NT2/D1 (cell line): ENCODE results near the gene FUT7.
A peak's percentile ranks its signal among the peaks of the same experiment; 100 is the strongest.
"Not testable (repeated sequence)": the region's sequence is repeated elsewhere in the genome, so short reads cannot be mapped to it uniquely, and the experiment has no call there.

Source experiments
- DNase-seq: peaks from one replicate; pipeline ENCODE4 v3.0.0-alpha.2; 2011; ENCODE audit warnings: low read depth, low spot score
- H3K27me3 ChIP-seq: 2 replicates; pipeline ENCODE4 v1.6.0; 2011; ENCODE audit warnings: mild to moderate bottlenecking; ENCODE audit not compliant: insufficient read length, insufficient read depth
- H3K36me3 ChIP-seq: 2 replicates; pipeline ENCODE4 v1.6.1; 2011; ENCODE audit warnings: mild to moderate bottlenecking, low read length, mixed read lengths; ENCODE audit not compliant: insufficient read depth, insufficient read length
- H3K4me1 ChIP-seq: 2 replicates; pipeline ENCODE4 v1.5.1; 2011; ENCODE audit not compliant: insufficient read depth, insufficient read length
- H3K4me3 ChIP-seq: 2 replicates; pipeline ENCODE4 v1.5.1; 2011; ENCODE audit warnings: low read depth; ENCODE audit not compliant: insufficient read length
- H3K9ac ChIP-seq: 2 replicates; pipeline ENCODE4 v1.6.0; 2011; ENCODE audit warnings: low read depth; ENCODE audit not compliant: insufficient read length
- H3K9me3 ChIP-seq: 2 replicates; pipeline ENCODE4 v1.5.1; 2011; ENCODE audit warnings: mild to moderate bottlenecking, low read length; ENCODE audit not compliant: insufficient read depth
- SUZ12 ChIP-seq: IDR thresholded peaks from 2 replicates; pipeline ENCODE4 v1.6.1; 2011; ENCODE audit not compliant: insufficient read length, insufficient read depth; ENCODE audit errors: extremely low read depth
- YY1 ChIP-seq: IDR thresholded peaks from 2 replicates; pipeline ENCODE4 v1.6.1; 2011; ENCODE audit not compliant: insufficient read length, insufficient read depth
- ZNF274 ChIP-seq: IDR thresholded peaks from 2 replicates; pipeline ENCODE4 v1.6.1; 2011; ENCODE audit warnings: mild to moderate bottlenecking, low read depth, low read length

Gene FUT7

DNA sequence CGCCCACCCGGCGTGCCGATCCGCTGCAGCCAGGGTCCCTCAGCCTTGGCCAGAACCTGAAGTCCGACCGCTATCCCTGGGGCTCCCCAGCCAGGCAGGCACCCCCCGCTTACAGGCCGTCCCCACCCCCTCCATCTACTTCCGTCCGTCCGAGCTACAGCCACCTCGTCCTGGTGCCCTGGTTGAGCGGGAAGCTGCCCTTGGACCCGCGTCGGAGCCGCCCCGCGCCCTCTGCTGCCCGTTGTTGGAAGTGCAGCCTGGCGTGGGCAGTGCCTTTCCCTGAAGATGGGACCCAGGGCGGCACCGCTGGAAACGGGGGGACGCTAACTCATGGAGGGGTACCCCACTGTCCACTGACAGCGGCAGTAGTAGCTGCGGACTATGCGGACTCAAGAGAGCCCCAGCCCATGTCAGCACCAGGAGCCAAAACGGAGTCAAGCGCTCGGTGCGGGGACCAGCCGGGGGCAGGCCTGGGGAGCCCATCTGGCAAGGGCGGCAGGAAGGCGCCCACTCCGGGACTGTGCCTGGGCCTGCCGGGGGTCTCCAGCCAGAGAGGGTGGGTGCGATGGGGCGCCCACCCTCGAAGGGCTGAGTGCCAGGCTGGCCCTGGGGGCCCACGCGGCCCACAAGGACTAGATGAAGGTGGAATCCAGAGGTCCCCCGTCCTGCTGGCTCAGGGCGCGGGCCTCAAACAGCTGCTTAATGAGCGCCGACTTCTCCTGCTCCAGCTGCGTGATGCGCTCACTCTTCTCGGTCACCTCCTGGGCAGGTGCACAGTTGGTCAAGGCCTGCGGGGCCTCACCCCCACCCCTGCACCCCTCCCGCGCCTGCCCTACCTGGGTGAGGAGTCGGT, 32.4 kb upstream of the FUT7 start:
- H3K4me3 ChIP-seq, result no peak overlapping the region
- peak overlapping the region; percentile 14 for H3K9ac ChIP-seq
- DNase-seq, result no peak
- H3K4me1 ChIP-seq, result peaks cover 21% of the 10 kb centered on the region
- peaks cover 30% of the 10 kb centered on the region for H3K36me3 ChIP-seq
- no peaks in the 10 kb centered on the region for H3K9me3 ChIP-seq
- no peak for TF ChIP-seq YY1
- H3K27me3 ChIP-seq, result peaks cover 7% of the 10 kb centered on the region

DNA sequence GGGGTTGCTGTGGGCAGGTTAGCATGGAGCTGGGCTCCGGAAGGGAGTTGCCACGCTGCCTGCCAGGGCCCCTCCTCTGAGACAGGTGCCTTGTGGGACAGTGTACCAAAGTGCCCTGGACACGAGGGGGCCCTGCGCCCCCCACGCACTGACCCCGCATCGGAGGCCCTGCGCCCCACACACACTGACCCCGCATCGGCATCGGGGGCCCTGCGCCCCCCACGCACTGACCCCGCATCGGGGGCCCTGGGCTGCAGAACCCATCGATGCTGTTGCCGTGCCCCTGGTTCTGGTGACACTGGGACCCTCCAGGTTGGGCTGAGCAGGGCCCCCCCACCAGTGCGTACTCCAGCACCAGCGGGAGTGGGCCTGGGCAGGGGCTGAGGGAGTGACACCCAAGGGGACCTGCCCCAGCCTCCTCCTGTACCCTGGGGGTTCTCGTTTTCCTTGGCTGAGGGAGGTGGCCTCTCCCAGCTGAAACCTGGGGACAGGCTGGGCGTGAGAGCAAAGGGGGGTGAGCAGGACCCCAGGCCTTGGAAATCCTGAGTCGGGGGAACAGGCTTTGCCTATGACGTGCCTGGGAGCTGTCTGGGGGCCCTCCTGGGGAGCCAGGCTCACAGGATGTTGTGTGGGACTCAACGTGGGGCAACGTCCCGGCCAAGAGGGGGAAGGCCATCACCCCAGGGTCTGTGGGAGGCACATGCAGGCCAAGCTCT, 31.6 kb upstream of the FUT7 start:
- Histone ChIP-seq H3K9ac (peak overlapping the region; percentile 14), H3K36me3 (peaks cover 30% of the 10 kb centered on the region), H3K4me3 (no peak overlapping the region), H3K27me3 (no peaks in the 10 kb centered on the region), H3K4me1 (peaks cover 17% of the 10 kb centered on the region), H3K9me3 (no peaks in the 10 kb centered on the region)
- DNase-seq, result no peak
- TF ChIP-seq ZNF274 (no peak), YY1 (no peak), SUZ12 (no peak)

DNA sequence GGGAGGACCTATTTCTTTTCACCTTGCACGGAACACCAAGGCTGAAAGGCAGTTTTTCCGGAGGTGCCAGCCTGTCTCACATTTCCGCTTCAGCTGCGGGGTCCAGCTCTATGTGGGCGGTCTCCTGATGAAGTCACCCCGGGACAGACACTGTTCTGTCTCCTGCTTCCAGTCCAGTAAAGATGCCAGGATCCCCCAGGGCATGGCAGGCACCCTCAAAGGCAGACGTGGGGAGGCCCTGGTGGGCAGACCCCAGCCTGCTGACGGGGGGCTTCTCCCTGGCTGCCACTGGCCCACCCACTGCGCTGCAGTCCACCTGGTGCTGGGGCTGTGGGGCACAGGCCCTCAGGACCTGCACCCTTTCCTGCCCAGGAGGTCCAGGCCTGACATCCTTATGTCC, 30.9 kb upstream of the FUT7 start:
- H3K9me3 ChIP-seq, H3K27me3 ChIP-seq, H3K4me3 ChIP-seq, H3K9ac ChIP-seq, H3K4me1 ChIP-seq, DNase-seq: not testable (repeated sequence)
- H3K36me3 ChIP-seq, result peaks cover 30% of the 10 kb centered on the region

DNA sequence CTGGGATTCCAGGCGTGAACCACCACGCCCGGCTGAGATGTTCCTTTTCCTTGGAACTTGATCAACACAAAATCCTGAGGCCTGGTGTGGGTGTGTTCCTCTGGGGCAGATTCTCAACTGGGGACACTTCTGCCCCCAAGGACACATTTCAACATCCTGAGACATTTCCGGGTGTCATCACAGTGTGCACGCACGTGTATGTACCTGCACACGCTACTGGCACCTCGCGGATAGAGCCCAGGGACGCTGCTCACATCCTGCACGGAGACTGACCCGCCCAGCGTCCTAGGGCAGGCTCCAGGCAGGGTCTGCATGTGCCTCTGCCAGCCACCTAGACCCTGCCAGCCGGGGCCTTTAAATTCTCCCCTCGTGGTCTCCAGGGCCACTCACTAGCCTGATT, 30.5 kb upstream of the FUT7 start:
- DNase-seq, result no peak
- Histone ChIP-seq H3K4me3 (no peak overlapping the region), H3K27me3 (no peaks in the 10 kb centered on the region), H3K9me3 (no peaks in the 10 kb centered on the region), H3K4me1 (peaks cover 9% of the 10 kb centered on the region), H3K9ac (no peak overlapping the region), H3K36me3 (peaks cover 30% of the 10 kb centered on the region)
- TF ChIP-seq SUZ12, result no peak
- TF ChIP-seq YY1, result no peak
- TF ChIP-seq ZNF274, result no peak

DNA sequence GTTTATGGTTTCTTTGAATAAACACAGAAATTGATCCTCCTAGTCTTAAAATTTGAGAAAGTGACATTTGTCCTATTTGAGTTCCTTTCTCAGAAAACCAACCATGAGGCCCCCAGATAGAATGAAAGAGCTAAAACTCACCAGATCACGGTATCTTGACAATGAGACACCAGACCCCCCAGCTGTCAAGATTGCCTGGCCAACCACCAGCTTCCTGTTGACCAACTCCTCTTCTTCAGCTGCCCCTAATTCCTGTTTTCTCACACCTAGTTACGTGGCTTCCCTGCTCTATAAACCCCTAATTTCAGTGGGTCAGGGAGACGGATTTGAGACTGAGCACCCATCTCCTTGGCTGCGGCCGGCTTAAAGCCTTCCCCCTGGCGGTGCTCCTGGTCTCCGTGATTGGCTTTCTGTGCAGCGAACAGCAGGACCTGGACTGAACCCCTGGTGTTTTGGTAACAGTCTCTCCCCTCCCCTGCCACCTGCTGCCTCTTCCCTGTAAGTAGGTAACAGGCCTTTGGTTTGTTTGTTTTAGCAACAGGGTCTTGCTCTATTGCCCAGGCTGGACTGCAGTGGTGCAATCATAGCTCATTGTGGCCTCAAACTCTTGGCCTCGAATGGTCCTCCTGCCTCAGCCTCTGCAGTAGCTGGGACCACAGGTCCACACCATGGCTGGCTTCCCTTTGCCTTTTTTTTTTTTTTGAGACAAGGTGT, 26.8 kb upstream of the FUT7 start:
- no peak for TF ChIP-seq YY1
- no peak for TF ChIP-seq SUZ12
- TF ChIP-seq ZNF274, result no peak
- H3K4me3 ChIP-seq, result no peak overlapping the region
- no peaks in the 10 kb centered on the region for H3K9me3 ChIP-seq
- H3K36me3 ChIP-seq, result peaks cover 5% of the 10 kb centered on the region
- no peak overlapping the region for H3K9ac ChIP-seq
- H3K27me3 ChIP-seq, result peaks cover 20% of the 10 kb centered on the region
- peaks cover 22% of the 10 kb centered on the region for H3K4me1 ChIP-seq
- DNase-seq, result no peak

DNA sequence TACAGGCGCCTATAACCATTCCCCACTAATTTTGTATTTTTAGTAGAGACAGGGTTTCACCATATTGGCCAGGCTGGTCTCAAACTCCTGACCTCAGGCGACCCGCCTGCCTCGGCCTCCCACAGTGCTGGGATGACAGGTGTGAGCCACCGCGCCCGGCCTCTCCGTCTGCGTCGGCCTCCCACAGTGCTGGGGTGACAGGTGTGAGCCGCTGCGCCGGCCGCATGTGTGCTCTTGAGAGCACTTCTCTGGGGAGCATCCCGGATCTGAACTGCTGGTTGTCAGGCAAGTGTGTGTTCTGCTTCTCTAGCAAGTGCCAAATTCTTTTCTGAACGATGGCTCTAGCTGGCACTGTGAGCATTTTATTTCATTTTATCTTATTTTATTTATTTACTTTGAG, 25.7 kb upstream of the FUT7 start:
- H3K4me1 ChIP-seq, result peaks cover 19% of the 10 kb centered on the region
- peaks cover 31% of the 10 kb centered on the region for H3K27me3 ChIP-seq
- H3K4me3 ChIP-seq, result no peak overlapping the region
- TF ChIP-seq ZNF274 (no peak), SUZ12 (no peak), YY1 (no peak)
- no peaks in the 10 kb centered on the region for H3K9me3 ChIP-seq
- H3K9ac ChIP-seq, result no peak overlapping the region
- no peaks in the 10 kb centered on the region for H3K36me3 ChIP-seq
- DNase-seq, result no peak

DNA sequence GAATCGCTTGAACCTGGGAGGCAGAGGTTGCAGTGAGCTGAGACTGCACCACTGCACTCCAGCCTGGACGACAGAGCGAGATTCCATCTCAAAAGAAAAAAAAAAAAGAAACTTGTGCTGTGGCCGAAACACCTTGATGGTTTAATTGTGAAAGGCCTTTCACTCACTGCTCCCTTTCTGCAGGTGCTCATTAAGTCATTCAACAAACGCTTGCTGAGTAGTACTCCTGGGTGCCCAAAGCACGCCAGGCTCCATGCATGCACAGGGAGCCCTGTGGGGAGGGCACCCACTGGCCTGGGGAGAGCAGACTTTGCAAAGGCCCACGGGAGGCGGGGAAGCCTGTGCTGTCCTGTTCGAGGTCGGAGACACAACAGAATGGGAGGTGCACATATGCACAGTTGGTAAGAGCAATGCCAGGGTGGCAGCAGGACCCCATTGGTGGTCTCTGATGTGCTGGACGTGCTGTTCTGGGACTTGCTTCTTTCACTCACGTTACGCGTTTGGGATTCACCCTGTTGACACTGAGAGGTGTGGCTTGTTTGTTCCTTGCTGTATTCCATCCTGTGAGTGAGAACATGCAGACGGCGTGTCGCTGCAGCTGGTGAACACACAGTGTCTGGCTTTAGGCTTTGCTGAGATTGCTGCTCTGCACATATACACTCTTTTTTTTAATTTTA, 25.0 kb upstream of the FUT7 start:
- H3K9ac ChIP-seq, result peak overlapping the region; percentile 24
- H3K4me3 ChIP-seq, result no peak overlapping the region
- no peaks in the 10 kb centered on the region for H3K36me3 ChIP-seq
- DNase-seq, result no peak
- peaks cover 38% of the 10 kb centered on the region for H3K27me3 ChIP-seq
- H3K9me3 ChIP-seq, result no peaks in the 10 kb centered on the region
- TF ChIP-seq SUZ12 (no peak), ZNF274 (no peak), YY1 (no peak)
- H3K4me1 ChIP-seq, result peaks cover 19% of the 10 kb centered on the region
